Measurements from ENCODE around the gene RHBDD3.

Gene RHBDD3

GRCh38 chr22:29216011-29216872 lies 51.5 kb downstream of the RHBDD3 start:
- no peak for ATAC-seq
- TF ChIP-seq POU6F1 (CRISPR knock-in tag; IDR thresholded peaks at IDR 0.05; ENCODE audit: borderline replicate concordance, low read depth) (no peak), ZFP30 (CRISPR knock-in tag; IDR thresholded peaks at IDR 0.05) (no peak), TSHZ2 (CRISPR knock-in tag; IDR thresholded peaks at IDR 0.05) (no peak), OSR1 (CRISPR knock-in tag; IDR thresholded peaks at IDR 0.05) (no peak), GLIS3 (CRISPR knock-in tag; IDR thresholded peaks at IDR 0.05) (no peak), CSDC2 (CRISPR knock-in tag; IDR thresholded peaks at IDR 0.05) (no peak)

GRCh38 chr22:29215012-29215860 lies 52.5 kb downstream of the RHBDD3 start:
- no peak for ATAC-seq

GRCh38 chr22:29214232-29214631 lies 53.5 kb downstream of the RHBDD3 start:
- TF ChIP-seq CSRNP3 (CRISPR knock-in tag; IDR thresholded peaks at IDR 0.05) (no peak), ZC3H10 (CRISPR knock-in tag; IDR thresholded peaks at IDR 0.05) (no peak), ARNTL (CRISPR knock-in tag; IDR thresholded peaks at IDR 0.05; ENCODE audit: borderline replicate concordance, low read depth) (no peak), CSDC2 (CRISPR knock-in tag; IDR thresholded peaks at IDR 0.05) (no peak), GLIS3 (CRISPR knock-in tag; IDR thresholded peaks at IDR 0.05) (no peak), ZNF565 (CRISPR knock-in tag; conservative IDR thresholded peaks at IDR 0.05; ENCODE audit: low read depth) (no peak), PATZ1 (CRISPR knock-in tag; IDR thresholded peaks at IDR 0.05; ENCODE audit: borderline replicate concordance) (no peak), ZFP3 (CRISPR knock-in tag; IDR thresholded peaks at IDR 0.05) (no peak), POU6F1 (CRISPR knock-in tag; IDR thresholded peaks at IDR 0.05; ENCODE audit: borderline replicate concordance, low read depth) (no peak), OSR1 (CRISPR knock-in tag; IDR thresholded peaks at IDR 0.05) (no peak)
- ATAC-seq, result no peak

More at GRCh38 chr22:29215012-29215860, 52.5 kb downstream of the RHBDD3 start:
- TF ChIP-seq ESRRG (CRISPR knock-in tag; IDR thresholded peaks at IDR 0.05) (no peak), TSHZ2 (CRISPR knock-in tag; IDR thresholded peaks at IDR 0.05) (no peak), PPARA (CRISPR knock-in tag; IDR thresholded peaks at IDR 0.05; ENCODE audit: borderline replicate concordance) (no peak), SNAI2 (CRISPR knock-in tag; IDR thresholded peaks at IDR 0.05) (no peak), CSDC2 (CRISPR knock-in tag; IDR thresholded peaks at IDR 0.05) (no peak), GLIS3 (CRISPR knock-in tag; IDR thresholded peaks at IDR 0.05) (no peak), CREB5 (CRISPR knock-in tag; IDR thresholded peaks at IDR 0.05; ENCODE audit: low read depth) (no peak), ZNF565 (CRISPR knock-in tag; conservative IDR thresholded peaks at IDR 0.05; ENCODE audit: low read depth) (no peak)

All from SK-N-SH treated with all-trans-retinoic acid at 6 μM for 48 hours (cell line).